Nephron (organoid): ENCODE data around the gene HOMER2.

Experiments
- H3K27ac Mint-ChIP-seq, 3 experiments: 2 replicates each; pipeline ENCODE4 v1.8.0; 2020; ENCODE audit warnings: mixed read lengths in 3 of 3, mild to moderate bottlenecking in 2 of 3, moderate library complexity in 1 of 3
- H3K27me3 Mint-ChIP-seq: 2 replicates; pipeline ENCODE4 v1.8.0; 2021; ENCODE audit warnings: low read depth, mild to moderate bottlenecking, moderate library complexity, mixed read lengths
- H3K36me3 Mint-ChIP-seq: 2 replicates; pipeline ENCODE4 v1.8.0; 2020; ENCODE audit warnings: low read depth, mixed read lengths
- H3K4me1 Mint-ChIP-seq: 2 replicates; pipeline ENCODE4 v1.8.0; 2020; ENCODE audit warnings: mixed read lengths
- H3K4me3 Mint-ChIP-seq, 3 experiments: 2 replicates each; pipeline ENCODE4 v1.8.0; 2020; ENCODE audit warnings: mild to moderate bottlenecking in 3 of 3, mixed read lengths in 3 of 3, moderate library complexity in 2 of 3
- H3K9me3 Mint-ChIP-seq: 2 replicates; pipeline ENCODE4 v1.8.0; 2020; ENCODE audit warnings: mixed read lengths
- CTCF ChIP-seq, 3 experiments: fragments of 200-600 bp; sonication (generic); IDR thresholded peaks; one replicate each; pipeline ENCODE4 v1.5.0; 2021; ENCODE audit warnings: antibody characterized with exemption in 3 of 3; ENCODE audit not compliant: unreplicated experiment in 3 of 3

The HOMER2 gene

GRCh38 chr15:82890995-82891390, 61.5 kb downstream of the HOMER2 start:
- Mint-ChIP-seq H3K27ac (no peak overlapping the region), H3K27me3 (no peaks in the 10 kb centered on the region), H3K36me3 (peaks cover 9% of the 10 kb centered on the region), H3K4me1 (peaks cover 25% of the 10 kb centered on the region), H3K9me3 (no peaks in the 10 kb centered on the region), H3K4me3 (no peak overlapping the region)
- TF ChIP-seq CTCF (IDR thresholded peaks at IDR 0.05; ENCODE audit: unreplicated experiment in 3 of 3) = no peak

- peaks cover 20% of the 10 kb centered on the region for H3K4me1 Mint-ChIP-seq
- peaks cover 9% of the 10 kb centered on the region for H3K36me3 Mint-ChIP-seq
- no peak overlapping the region for H3K27ac Mint-ChIP-seq
These were observed 62.1 kb downstream of the HOMER2 start for GRCh38 chr15:82890338-82890994.

GRCh38 chr15:82882273-82882928, 70.1 kb downstream of the HOMER2 start:
- no peak overlapping the region for H3K27ac Mint-ChIP-seq
- H3K4me3 Mint-ChIP-seq = no peak overlapping the region
- no peak for TF ChIP-seq CTCF (IDR thresholded peaks at IDR 0.05; ENCODE audit: unreplicated experiment in 3 of 3)
- no peaks in the 10 kb centered on the region for H3K36me3 Mint-ChIP-seq
- H3K27me3 Mint-ChIP-seq = no peaks in the 10 kb centered on the region
- no peaks in the 10 kb centered on the region for H3K9me3 Mint-ChIP-seq
- H3K4me1 Mint-ChIP-seq = peaks cover 11% of the 10 kb centered on the region

More at GRCh38 chr15:82890338-82890994, 62.1 kb downstream of the HOMER2 start:
- H3K4me3 Mint-ChIP-seq = no peak overlapping the region
- no peaks in the 10 kb centered on the region for H3K9me3 Mint-ChIP-seq
- H3K27me3 Mint-ChIP-seq = no peaks in the 10 kb centered on the region
- no peak for TF ChIP-seq CTCF (IDR thresholded peaks at IDR 0.05; ENCODE audit: unreplicated experiment in 3 of 3)

- no peak for TF ChIP-seq CTCF (IDR thresholded peaks at IDR 0.05; ENCODE audit: unreplicated experiment in 3 of 3)
- Mint-ChIP-seq H3K4me1 (peaks cover 11% of the 10 kb centered on the region), H3K27ac (no peak overlapping the region), H3K4me3 (no peak overlapping the region), H3K9me3 (no peaks in the 10 kb centered on the region), H3K27me3 (no peaks in the 10 kb centered on the region), H3K36me3 (no peaks in the 10 kb centered on the region)
These were observed 70.8 kb downstream of the HOMER2 start for GRCh38 chr15:82881747-82882146.

GRCh38 chr15:82880704-82881103, 71.8 kb downstream of the HOMER2 start:
- H3K4me3 Mint-ChIP-seq = no peak overlapping the region
- no peak for TF ChIP-seq CTCF (IDR thresholded peaks at IDR 0.05; ENCODE audit: unreplicated experiment in 3 of 3)
- no peaks in the 10 kb centered on the region for H3K27me3 Mint-ChIP-seq
- H3K4me1 Mint-ChIP-seq = peaks cover 11% of the 10 kb centered on the region
- no peaks in the 10 kb centered on the region for H3K36me3 Mint-ChIP-seq
- no peaks in the 10 kb centered on the region for H3K9me3 Mint-ChIP-seq
- H3K27ac Mint-ChIP-seq = no peak overlapping the region

- Mint-ChIP-seq H3K9me3 (no peaks in the 10 kb centered on the region), H3K4me3 (no peak overlapping the region), H3K4me1 (peaks cover 11% of the 10 kb centered on the region), H3K27me3 (no peaks in the 10 kb centered on the region), H3K27ac (no peak overlapping the region), H3K36me3 (peaks cover 11% of the 10 kb centered on the region)
- TF ChIP-seq CTCF (IDR thresholded peaks at IDR 0.05; ENCODE audit: unreplicated experiment in 3 of 3) = no peak
These were observed 74.2 kb downstream of the HOMER2 start for GRCh38 chr15:82878325-82878724.
